Aortic smooth muscle cell (primary cell): ENCODE measurements around the gene ADAM29. TPM values are rescaled to one million over a fixed set of nuclear protein-coding genes. Genes with fewer than 3 reads are reported as not detected.

ENCODE experiments used
- total RNA-seq: library from RNA; depleted of rRNA; stranded (reverse); fragments of >200 nt; gene quantifications from 2 replicates; pipeline ENCODE4 v1.2.3, GENCODE V29; 2014

The ADAM29 gene
- not detected in 2 replicates for total RNA-seq

DNA sequence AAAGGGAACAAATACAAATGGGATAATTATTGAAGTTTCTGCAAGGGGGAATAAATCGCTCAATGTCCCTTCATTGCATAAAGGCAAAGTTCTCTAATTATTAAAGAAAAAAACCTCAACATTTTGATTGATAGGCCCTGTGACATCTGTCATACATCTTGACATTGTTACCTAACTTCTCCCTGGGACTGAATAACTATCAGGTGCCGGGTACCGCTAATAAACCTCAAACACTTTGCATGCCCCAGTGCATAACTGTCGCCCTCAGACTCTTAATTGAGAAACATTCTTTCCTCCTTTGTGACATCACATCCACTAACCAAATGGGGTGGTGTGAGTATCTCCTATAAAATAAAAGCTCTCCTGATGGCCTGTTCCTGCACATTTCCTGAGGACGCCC lies at the start of gene ADAM29:
Gene ADAM29 (plus strand): TSS at position 301 of the 400 bp plus-strand sequence. CDS start 57,168 bp downstream, outside the sequence.

Other genes with a start within 250 kb of the ADAM29 start
- under 0.01 and 0.13 TPM in 2 replicates for gene GLRA3, start 89.1 kb upstream of the ADAM29 start, total RNA-seq